Stomach (tissue), 9 donors: ENCODE results near the gene TEDC1. TPM values are rescaled to one million over a fixed set of nuclear protein-coding genes. Genes with fewer than 3 reads are reported as not detected.

Experiments
- DNase-seq, 2 donors: peaks; one replicate each; pipeline versions ENCODE4 v3.0.0 to v3.0.0-alpha.2; 2013 to 2019
- H3K27ac ChIP-seq, 5 donors: fragments of 200-600 bp in 4 of 5; sonication (generic) in 4 of 5; one replicate each; pipeline ENCODE4 v1.5.1; 2013 to 2019; ENCODE audit warnings: mild to moderate bottlenecking in 1 of 5, moderate library complexity in 1 of 5
- H3K27me3 ChIP-seq, 3 donors: fragments of 200-600 bp; sonication (generic); one replicate each; pipeline ENCODE4 v1.5.1; 2017 to 2019; ENCODE audit warnings: mixed run types in 1 of 3
- H3K36me3 ChIP-seq, 4 donors: fragments of 200-600 bp; sonication (generic); 1 replicate in 3 of 4; 2 replicates in 1 of 4; pipeline ENCODE4 v1.5.1; 2016 to 2019
- H3K4me1 ChIP-seq, 4 donors: fragments of 200-600 bp; sonication (generic); one replicate each; pipeline ENCODE4 v1.5.1; 2016 to 2019
- H3K4me3 ChIP-seq, 4 donors: fragments of 200-600 bp; sonication (generic) in 3 of 4; one replicate each; pipeline ENCODE4 v1.5.1; 2016 to 2019; ENCODE audit warnings: mild to moderate bottlenecking in 1 of 4
- H3K9me3 ChIP-seq, 4 donors: fragments of 200-600 bp; sonication (generic); one replicate each; pipeline ENCODE4 v1.5.1; 2016 to 2019
- EP300 ChIP-seq: sonication (generic); formaldehyde crosslinking; IDR thresholded peaks from one replicate; pipeline ENCODE4 v1.6.1; 2017; ENCODE audit warnings: antibody characterized with exemption
- POLR2A ChIP-seq, 4 donors: fragments of 450-650 bp; IDR thresholded peaks; one replicate each; pipeline ENCODE4 v1.6.1; 2016; ENCODE audit warnings: antibody characterized with exemption in 4 of 4, control low read depth in 2 of 4, mild to moderate bottlenecking in 1 of 4, moderate library complexity in 1 of 4
- POLR2AphosphoS5 ChIP-seq, 3 donors: sonication (generic); formaldehyde crosslinking; IDR thresholded peaks; one replicate each; pipeline ENCODE4 v1.6.1; 2016; ENCODE audit warnings: antibody characterized with exemption in 3 of 3
- WGBS, 5 donors: extraction: QIAGEN DNeasy Blood & Tissue Kit in 3 of 5; methylation state at CpG; one replicate each; pipeline versions ENCODE4 v1.1.5 to v1.1.7; 2013 to 2018; 5-methylcytosine and 5-hydroxymethylcytosine counted together
- intact Hi-C: fragments of 100-400 bp; cut with DNase I; formaldehyde crosslinking; loops from one replicate; pipeline ENCODE4 v1.15.1; 2023; ENCODE audit warnings: low total_unique reads
- polyA plus RNA-seq, 3 donors: library from polyadenylated mRNA; stranded (reverse); fragments of 200-250 nt; gene quantifications; one replicate each; pipeline ENCODE4 v1.2.3, GENCODE V29; 2013
- total RNA-seq, 5 donors: library from RNA; depleted of rRNA; stranded (reverse); fragments of >200 nt; gene quantifications; one replicate each; pipeline versions ENCODE4 v1.1.0 to v1.2.3, GENCODE V29; 2014 to 2016
- TF ChIP-seq, protein P1 (sequence below), 7 experiments: fragments of 450-650 bp in 4 of 7; fragments of 200-600 bp in 3 of 7; sonication (generic) in 3 of 7; IDR thresholded peaks; one replicate each; pipeline ENCODE4 v1.5.1; 2016 to 2019; ENCODE audit warnings: antibody characterized with exemption in 7 of 7, control low read depth in 2 of 7, mild to moderate bottlenecking in 1 of 7
- donor health status: healthy with polysubstance abuse.
- donor health status: Bipolar disorder and iron deficiency.
- donor health status: healthy.

Gene TEDC1
- total and polyA plus RNA-seq, 8 donors: 3.0 to 167 (median 17.9) TPM

DNA sequence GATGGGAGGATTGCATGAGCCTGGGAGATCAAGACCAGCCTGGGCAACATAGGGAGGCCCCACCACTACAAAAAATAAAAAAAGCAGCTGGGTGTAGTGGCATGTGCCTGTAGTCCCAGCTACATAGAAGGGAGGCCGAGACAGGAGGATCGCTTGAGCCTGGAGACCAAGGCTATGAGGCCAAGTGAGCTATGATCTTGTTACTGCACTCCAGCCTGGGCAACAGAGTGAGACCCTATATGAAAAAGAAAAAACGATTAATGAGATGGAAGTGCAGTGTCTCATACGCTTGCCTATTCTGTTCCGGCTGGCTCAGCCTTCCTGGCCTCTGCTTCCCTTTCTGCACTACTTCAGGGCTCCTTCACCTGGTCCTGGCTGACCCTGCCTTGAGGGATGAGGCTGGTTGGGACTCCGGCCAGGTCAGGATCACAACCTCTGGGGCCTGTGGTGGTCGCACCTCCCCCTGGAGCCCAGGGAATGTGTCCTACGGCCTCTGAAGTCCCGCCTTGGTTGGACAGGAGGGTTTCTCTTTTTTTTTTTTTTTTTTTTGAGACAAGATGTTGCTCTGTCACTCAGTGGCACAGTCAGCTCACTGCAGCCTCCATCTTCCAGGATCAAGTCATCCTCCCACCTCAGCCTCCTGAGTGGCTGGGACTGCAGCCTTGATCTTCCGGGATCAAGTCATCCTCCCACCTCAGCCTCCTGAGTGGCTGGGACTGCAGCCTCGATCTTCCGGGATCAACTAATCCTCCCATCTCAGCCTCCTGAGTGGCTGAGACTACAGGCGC, 10.7 kb downstream of the TEDC1 start:
- H3K4me1 ChIP-seq: no peaks in the 10 kb centered on the region
- H3K27ac ChIP-seq: no peak overlapping the region
- intact Hi-C loops: loop anchor here (10.0 kb wide), 1 partner anchor 117 kb away; no protein-coding TSS in a partner anchor
- H3K9me3 ChIP-seq: no peaks in the 10 kb centered on the region
- TF ChIP-seq POLR2AphosphoS5 (IDR thresholded peaks at IDR 0.05) (no peak), POLR2A (IDR thresholded peaks at IDR 0.05) (no peak), EP300 (no peak)
- TF ChIP-seq, protein P1, sequence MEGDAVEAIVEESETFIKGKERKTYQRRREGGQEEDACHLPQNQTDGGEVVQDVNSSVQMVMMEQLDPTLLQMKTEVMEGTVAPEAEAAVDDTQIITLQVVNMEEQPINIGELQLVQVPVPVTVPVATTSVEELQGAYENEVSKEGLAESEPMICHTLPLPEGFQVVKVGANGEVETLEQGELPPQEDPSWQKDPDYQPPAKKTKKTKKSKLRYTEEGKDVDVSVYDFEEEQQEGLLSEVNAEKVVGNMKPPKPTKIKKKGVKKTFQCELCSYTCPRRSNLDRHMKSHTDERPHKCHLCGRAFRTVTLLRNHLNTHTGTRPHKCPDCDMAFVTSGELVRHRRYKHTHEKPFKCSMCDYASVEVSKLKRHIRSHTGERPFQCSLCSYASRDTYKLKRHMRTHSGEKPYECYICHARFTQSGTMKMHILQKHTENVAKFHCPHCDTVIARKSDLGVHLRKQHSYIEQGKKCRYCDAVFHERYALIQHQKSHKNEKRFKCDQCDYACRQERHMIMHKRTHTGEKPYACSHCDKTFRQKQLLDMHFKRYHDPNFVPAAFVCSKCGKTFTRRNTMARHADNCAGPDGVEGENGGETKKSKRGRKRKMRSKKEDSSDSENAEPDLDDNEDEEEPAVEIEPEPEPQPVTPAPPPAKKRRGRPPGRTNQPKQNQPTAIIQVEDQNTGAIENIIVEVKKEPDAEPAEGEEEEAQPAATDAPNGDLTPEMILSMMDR (IDR thresholded peaks at IDR 0.05): no peak
- H3K4me3 ChIP-seq: no peak overlapping the region
- no peak for DNase-seq
- peaks cover 0 to 10% (median 0%) of the 10 kb centered on the region in 4 donors for H3K36me3 ChIP-seq
- H3K27me3 ChIP-seq: no peaks in the 10 kb centered on the region
- WGBS, 5 donors: 85 to 91% (median 87%) methylated on average over 13 of the region's 13 CpGs

DNA sequence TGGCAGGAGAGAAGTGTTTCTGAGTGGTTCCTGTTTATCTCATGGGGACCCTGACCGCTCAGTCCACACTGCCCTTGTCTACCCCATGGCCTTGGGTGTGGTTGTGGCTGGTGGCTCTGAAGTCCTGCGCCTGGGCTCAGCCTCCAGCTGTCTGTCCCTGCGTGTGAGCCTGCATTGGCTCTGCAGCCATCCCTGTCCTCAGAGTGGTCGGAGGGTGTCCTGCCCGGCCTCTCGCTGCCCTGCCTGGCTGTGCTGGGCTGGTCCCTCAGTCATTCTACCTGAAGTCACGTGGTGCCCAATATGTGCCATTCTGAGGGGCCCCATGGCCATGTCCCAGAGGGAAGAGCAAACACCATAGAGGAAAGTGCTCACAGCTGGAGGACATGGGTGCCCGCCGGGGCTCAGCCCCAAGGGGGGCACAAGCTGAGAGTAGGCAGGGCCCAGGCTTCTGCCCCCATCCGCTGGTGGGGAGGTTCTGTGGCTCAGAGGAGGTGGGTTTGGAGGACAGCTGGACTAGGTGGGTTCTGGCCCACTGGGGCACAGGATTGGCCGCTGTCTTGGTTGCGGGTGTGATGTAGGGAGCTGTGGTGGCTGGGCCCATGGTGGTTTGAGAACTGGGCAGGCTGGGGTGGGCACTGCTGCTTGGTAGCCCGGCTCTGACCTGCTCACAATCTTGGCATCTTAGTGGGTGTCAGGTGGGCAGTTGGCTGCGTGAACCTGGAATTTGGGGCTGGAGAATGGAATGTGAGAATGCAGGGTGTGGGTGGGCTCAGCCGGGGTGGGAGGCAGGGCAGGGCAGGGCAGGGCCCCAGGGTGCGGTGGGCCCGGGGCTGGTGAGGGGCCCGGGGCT, 11.6 kb downstream of the TEDC1 start:
- Histone ChIP-seq H3K27me3 (peaks cover 0 to 5% (median 0%) of the 10 kb centered on the region in 3 donors), H3K36me3 (peaks cover 0 to 10% (median 0%) of the 10 kb centered on the region in 4 donors), H3K9me3 (no peaks in the 10 kb centered on the region), H3K4me3 (no peak overlapping the region), H3K4me1 (no peaks in the 10 kb centered on the region), H3K27ac (no peak overlapping the region)
- TF ChIP-seq POLR2AphosphoS5 (IDR thresholded peaks at IDR 0.05): no peak
- no peak for TF ChIP-seq POLR2A (IDR thresholded peaks at IDR 0.05)
- TF ChIP-seq, protein P1 (IDR thresholded peaks at IDR 0.05): no peak
- TF ChIP-seq EP300: no peak
- intact Hi-C loops: loop anchor here (10.0 kb wide), 1 partner anchor 118 kb away; no protein-coding TSS in a partner anchor
- DNase-seq: no peak
- 74 to 80% (median 79%) methylated on average over 12 to 18 of the region's 18 CpGs for WGBS, 5 donors

DNA sequence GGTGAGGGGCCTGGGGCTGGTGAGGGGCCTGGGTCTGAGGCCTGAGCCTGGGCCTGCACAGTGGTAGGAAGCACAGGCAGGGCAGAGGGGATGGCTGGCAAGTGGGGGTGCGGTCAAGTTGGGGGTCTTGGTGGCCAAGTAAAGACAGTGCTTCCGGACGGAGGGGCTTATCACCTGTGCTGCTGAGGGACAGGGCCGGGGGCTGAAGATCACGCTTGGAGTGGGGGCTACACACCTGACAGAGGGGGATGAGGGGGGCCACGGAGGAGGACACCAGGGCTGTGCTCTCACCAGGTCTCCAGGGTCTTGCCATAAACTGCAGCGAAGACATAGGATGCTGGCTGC, 12.2 kb downstream of the TEDC1 start:
- H3K27me3 ChIP-seq: peaks cover 0 to 10% (median 6%) of the 10 kb centered on the region in 3 donors
- H3K36me3 ChIP-seq: peaks cover 0 to 9% (median 0%) of the 10 kb centered on the region in 4 donors
- H3K4me1 ChIP-seq: no peaks in the 10 kb centered on the region
- H3K27ac ChIP-seq: no peak overlapping the region
- H3K9me3 ChIP-seq: no peaks in the 10 kb centered on the region
- DNase-seq: no peak
- intact Hi-C loops: loop anchor here (10.0 kb wide), 1 partner anchor 118 kb away; no protein-coding TSS in a partner anchor
- TF ChIP-seq POLR2AphosphoS5 (IDR thresholded peaks at IDR 0.05) (no peak), EP300 (no peak), POLR2A (IDR thresholded peaks at IDR 0.05) (no peak)
- TF ChIP-seq, protein P1 (IDR thresholded peaks at IDR 0.05): no peak
- no peak overlapping the region for H3K4me3 ChIP-seq
- WGBS, 5 donors: 73 to 88% (median 82%) methylated on average over 7 of the region's 7 CpGs

DNA sequence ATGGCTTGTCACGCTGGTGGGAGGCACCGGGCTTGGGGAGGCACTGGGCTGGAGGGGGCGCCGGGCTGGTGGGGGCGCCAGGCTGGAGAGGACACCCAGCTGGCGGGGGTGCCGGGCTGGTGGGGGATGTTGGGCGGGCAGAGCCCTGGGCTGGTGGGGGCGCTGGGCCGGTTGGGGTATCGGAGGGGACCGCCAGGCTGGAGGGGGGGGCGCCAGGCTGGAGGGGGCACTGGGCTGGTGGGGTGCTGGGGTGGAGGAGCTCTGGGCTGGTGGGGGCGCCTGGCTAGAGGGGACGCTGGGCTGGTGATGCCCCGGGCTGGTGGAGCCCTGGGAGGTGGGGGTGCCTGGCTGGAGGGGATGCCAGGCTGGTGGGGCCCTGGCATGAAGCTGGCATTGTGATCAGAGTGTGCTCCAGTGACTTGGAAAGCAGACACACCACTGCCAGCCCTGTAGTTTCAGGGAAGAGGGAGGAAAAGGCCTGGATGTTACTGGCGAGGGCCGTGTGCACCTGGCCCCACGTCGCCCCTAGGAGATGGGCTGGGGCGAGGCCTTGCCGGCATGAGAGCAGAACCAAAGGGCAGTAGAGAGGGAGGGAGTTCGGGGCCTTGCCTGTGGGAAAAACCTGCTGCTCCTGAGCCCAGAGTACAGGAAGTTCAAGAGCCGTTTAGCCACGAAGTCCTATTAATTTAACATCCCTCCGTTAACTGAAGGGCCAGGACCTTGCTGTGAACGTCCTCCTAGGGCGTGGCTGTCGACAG, 13.1 kb downstream of the TEDC1 start:
- WGBS, 5 donors: 68 to 74% (median 70%) methylated on average over 22 to 29 of the region's 29 CpGs
- peaks cover 0 to 18% (median 12%) of the 10 kb centered on the region in 3 donors for H3K27me3 ChIP-seq
- H3K4me1 ChIP-seq: no peaks in the 10 kb centered on the region
- H3K4me3 ChIP-seq: no peak overlapping the region
- DNase-seq: no peak
- no peak overlapping the region for H3K27ac ChIP-seq
- TF ChIP-seq EP300 (no peak), POLR2AphosphoS5 (IDR thresholded peaks at IDR 0.05) (no peak), POLR2A (IDR thresholded peaks at IDR 0.05) (no peak)
- TF ChIP-seq, protein P1 (IDR thresholded peaks at IDR 0.05): no peak
- H3K36me3 ChIP-seq: peaks cover 0 to under 1% (median 0%) of the 10 kb centered on the region in 4 donors
- H3K9me3 ChIP-seq: no peaks in the 10 kb centered on the region
- intact Hi-C loops: loop anchor here (10.0 kb wide), 1 partner anchor 119 kb away; no protein-coding TSS in a partner anchor
